NCI-H2107 (cell line): ENCODE measurements around the gene DESI2.
"Not testable (repeated sequence)": the region's sequence is repeated elsewhere in the genome, so short reads cannot be mapped to it uniquely, and the experiment has no call there.

Source experiments
- DNase-seq: peaks from one replicate; lab custom pipeline; 2025; lab: John Stamatoyannopoulos, UW

DESI2 gene

GRCh38 chr1:244705261-244706234 lies 52.6 kb downstream of the DESI2 start:
- DNase-seq, result peak; percentile 11

DNA sequence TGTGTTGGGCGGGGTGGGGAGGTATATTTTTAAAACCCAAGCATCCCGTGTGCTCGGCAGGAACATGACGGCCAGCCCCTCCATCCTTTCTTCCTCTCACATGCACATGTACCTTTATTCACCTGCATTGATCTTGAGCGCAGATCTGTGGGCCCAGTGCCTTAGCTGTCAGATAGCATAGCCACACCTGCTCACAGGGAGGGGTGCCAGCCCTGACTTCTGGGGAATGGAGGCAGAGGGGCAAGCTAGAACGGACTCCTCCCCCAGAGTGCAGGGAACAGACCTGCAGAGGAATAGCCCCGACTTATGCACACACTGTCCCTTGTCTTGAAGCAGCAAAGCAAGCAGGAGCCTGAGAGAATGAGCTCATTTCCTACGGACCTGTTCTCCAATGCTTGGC lies 56.1 kb downstream of the DESI2 start:
- DNase-seq, result no peak

DNA sequence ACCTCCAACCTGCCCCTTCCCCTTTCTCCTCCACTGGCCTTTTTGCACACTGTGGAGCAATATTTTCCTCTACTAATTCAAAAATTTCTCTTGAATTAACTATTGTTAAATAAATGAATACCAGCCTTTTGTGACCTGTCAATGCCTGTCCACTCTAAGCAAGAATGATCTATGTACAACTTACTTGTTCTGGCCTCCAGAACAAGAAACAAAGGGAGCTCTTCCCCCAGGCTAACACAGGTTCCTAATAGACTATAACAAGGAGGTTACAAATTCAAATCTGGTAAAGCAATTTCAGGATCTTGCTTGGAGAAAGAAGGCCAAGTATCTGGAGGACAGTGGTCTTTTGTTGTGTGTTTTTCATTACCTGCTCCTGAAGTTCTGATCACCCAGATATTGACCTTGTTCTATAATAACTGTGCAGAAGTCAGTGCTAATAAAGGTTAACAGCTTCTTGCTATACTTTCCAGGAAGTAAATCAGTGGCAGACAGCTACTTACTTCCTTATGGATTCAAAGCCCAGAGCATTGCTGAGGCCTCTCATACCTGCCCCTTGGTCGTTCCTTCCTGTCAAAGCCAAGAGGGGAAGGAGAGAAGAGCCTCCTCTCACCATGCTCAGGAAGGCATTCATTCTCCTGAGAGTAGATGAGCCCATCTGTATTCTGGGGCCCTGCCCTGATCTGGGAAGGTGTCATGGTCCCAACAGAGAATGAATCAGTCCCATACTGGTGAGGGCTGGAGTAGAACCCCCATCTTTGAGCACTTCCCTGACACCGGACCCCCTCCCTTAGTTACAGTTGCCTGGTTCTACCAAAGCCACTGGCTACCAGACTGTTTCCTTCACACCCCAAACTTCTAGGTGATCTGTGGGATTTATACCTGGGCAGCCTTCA lies 56.8 kb downstream of the DESI2 start:
- no peak for DNase-seq

GRCh38 chr1:244710474-244711062 lies 57.6 kb downstream of the DESI2 start:
- no peak for DNase-seq

DNA sequence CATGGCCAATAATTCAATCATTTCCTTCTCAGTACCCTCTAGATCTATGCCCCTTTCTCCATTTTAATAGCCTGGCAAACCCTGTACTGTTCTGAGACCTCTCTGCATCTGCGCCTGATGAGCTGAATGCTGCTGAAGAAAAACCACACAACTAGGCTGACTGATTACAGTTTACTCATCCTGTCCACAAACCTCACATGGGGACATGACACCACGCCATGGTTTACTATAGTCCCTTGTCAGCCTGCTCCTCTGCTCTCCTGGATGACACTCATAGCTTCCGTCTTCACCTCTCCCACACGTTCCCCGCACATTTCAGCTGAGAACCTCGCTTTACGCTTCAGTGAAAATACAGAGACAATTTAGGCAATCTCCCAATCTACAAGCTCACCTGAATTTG lies 59.7 kb downstream of the DESI2 start:
- DNase-seq, result no peak

DNA sequence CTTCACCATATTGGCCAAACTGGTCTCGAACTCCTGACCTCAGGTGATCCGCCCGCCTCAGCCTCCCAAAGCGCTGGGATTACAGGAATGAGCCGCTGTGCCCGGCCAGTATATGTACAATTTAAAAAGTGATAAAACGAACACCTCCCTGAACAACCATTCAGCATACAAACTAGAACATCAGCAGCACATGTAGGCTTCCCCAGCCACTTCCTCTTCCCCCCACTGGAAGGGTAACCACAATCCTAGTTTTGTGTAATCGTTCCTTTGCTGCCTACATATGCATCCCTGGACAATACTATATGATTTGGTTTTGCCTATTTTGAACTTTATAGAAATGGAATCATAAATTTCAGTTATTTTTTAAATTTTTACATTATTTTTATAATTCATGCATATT lies 60.4 kb downstream of the DESI2 start:
- DNase-seq, result no peak

DNA sequence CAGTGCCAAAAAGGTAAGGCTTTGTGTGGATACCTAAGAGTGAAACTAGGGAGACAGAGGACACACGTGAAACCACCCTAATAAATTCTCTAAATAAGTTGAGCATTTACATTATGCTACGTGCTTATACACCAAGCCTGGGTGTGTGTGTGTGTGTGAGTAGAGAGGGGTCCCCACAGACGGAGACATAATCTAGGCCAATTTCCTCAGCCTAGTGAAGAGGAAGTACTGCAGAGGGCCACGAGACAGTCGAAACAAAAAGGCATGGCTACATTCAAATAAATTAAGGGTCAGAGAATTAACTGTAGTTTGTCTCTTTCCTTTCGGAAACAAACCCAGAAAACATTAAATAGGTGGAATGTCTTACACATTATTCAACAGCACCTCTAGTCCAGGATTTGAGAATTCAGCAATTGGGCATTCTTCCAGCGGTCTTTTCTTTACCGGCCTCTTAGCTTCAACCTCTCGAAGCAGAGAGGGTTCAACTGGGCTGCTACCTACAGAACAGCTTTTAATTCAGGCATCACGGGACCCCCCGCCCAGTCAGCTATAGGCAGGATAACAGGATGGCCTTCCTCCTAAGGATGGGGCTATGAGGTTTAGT lies 75.0 kb downstream of the DESI2 start:
- no peak for DNase-seq

DNA sequence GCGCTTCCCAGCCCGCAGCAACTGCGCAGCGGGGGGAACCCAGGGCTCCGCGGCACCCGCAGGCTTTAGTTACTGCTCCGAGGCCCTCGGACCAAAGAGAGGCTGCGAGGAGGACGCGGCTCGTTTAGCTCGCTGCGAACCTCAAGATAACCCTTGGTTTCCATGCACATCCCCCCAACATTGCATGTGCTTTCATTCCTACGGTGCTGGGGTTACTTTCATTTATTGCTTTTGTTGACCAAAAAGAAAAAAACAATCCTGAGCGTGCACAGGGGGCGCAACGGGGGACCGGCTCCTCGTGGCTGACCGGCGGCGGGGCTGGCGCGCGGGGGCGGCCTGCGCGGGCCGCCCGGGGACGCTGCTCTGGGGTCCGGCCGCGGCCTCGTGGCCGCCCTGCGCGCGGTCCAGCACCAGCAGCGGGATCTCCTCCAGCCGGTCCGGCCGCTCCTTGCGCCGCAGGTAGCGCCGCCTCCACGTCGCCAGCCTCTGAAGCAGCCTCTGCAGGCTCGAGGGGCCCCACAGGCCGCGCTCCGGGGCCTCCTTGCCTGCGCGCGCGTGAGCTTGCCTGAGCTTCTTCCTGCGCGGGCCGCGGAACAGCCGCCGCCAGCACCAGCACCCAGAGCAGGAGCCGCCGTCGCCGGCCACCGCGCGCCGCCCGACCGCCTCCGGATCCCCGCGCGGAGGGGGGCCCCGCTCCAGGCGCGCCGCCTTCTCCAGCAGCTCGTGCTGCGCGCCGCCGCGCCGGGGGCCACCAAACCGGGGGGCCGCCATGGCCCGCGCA lies 77.4 kb downstream of the DESI2 start:
- no peak for DNase-seq

GRCh38 chr1:244730934-244731434 lies 78.1 kb downstream of the DESI2 start:
- no peak for DNase-seq

GRCh38 chr1:244731651-244732050 lies 78.7 kb downstream of the DESI2 start:
- DNase-seq, result no peak

DNA sequence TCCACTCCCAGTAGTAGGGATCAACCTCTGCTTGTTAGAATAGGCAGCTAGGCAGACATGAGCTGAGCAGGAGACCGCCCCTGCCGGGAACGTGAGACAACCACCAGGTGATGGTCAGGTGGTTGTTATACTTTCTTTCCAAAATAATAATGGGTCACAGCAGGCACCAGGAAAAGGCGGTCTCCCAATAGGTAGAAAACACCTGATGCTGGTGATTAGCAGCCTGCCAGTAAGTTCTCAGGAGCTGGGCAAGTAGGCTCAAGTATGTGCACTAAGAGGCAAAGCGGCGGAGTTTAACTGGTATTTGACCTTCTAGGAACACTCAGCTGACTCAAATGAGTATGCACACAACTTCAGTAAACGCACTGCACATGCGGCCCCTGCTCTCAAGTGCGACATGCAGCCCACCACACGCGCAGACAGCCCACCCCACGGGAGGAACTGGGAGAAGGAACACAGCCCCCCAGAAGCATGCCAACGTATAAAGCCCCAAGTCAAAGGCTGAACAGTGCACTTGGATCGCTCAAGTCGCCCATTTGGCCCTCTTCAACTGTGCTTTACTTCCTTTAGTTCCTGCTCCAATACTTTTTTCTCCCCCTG lies 80.0 kb downstream of the DESI2 start:
- DNase-seq, result peak; percentile 55

- DNase-seq, result no peak
Observed at GRCh38 chr1:244735404-244735803, 82.5 kb downstream of the DESI2 start.

DNA sequence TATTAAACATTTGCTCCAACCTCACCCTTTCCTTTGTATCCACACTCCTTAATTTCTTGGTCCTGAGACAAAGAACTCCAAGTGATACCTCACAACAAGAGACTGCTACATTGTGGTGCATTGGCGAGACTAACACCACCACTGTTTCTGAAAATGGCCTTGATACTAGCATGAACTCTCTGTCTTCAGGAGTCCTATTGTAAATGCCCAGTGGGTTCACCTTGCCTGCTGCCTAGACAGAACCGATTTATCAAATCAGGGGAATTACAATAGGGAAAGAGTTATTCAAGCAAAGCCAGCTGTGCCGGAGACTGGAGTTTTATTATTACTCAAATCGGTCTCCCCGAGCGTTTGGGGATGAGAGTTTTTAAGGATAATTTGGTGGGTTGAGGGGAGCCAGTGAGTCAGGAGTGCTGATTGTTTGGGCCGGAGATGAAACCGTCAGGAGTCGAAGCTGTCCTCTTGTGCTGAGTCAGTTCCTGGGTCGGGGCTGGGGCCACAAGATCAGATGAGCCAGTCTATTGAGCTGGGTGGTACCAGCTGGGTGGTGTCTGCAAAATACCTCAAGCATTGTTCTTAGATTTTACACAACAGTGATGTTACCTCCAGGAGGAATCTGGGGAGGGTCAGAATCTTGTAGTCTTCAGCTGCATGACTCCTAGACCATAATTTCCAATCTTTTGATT lies 83.1 kb downstream of the DESI2 start:
- DNase-seq, result no peak

DNA sequence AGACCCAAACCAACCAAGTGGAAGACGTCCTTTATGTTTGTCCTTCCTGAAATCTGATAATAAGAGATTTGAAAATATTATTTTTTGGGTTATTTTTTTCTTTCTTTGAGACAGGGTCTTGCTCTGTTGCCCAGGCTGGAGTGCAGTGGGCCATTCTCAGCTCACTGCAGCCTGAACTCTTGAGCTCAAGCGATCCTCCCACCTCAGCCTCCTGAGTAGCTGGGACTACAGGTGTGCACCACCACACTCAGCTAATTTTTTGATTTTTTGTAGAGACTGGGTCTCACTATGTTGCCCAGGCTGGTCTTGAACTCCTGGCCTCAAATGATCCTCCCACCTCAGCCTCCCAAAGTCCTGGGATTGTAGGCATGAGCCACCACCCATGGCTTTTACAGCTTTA lies 86.2 kb downstream of the DESI2 start:
- DNase-seq, result not testable (repeated sequence)

GRCh38 chr1:244740027-244740617 lies 87.2 kb downstream of the DESI2 start:
- DNase-seq, result not testable (repeated sequence)

DNA sequence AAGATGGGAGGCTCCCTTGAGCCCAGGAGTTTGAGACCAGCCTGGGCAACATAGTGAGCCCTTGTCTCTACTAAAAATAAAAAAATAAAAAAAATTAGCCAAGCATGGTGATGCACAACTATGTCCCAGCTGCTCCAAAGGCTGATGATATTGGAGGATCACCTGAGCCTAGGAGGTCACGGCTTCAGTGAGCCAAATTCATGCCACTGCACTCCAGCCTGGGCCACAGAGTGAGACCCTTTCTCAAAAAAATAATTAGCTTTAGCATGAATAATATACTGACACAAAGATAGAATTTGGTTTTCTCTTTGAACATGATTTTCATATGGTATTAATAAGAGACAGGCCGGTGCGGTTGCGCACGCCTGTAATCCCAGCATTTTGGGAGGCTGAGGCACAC lies 88.8 kb downstream of the DESI2 start:
- DNase-seq, result no peak

- DNase-seq, result no peak
Observed at GRCh38 chr1:244749230-244750016, 96.5 kb downstream of the DESI2 start.

GRCh38 chr1:244751271-244751895 lies 98.5 kb downstream of the DESI2 start:
- DNase-seq, result no peak
